ENCODE results near the gene DLGAP1. TPM values are rescaled to one million over a fixed set of nuclear protein-coding genes. Genes with fewer than 3 reads are reported as not detected.

Gene DLGAP1
- total RNA-seq, 1 donor from 2014 or later, result 13.6 TPM

DNA sequence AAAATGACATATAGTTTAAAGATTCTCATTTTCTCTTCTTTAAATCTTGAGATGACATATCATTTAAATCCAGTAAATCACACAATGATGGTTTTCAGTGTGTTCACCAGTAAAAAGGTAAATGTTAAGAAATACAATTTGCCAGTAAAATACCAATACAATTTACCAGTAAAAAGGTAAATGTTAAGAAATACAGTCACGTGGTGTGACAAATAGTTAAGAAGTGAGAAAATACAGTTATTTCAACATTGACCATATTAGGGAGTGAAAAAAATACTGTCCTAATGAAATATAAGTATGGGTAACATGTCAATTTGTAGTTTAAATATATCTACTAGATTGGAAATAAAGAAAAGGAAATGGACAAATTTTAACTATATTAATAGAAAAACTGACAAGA, 80.5 kb downstream of the DLGAP1 start:
- TF ChIP-seq, protein P1, sequence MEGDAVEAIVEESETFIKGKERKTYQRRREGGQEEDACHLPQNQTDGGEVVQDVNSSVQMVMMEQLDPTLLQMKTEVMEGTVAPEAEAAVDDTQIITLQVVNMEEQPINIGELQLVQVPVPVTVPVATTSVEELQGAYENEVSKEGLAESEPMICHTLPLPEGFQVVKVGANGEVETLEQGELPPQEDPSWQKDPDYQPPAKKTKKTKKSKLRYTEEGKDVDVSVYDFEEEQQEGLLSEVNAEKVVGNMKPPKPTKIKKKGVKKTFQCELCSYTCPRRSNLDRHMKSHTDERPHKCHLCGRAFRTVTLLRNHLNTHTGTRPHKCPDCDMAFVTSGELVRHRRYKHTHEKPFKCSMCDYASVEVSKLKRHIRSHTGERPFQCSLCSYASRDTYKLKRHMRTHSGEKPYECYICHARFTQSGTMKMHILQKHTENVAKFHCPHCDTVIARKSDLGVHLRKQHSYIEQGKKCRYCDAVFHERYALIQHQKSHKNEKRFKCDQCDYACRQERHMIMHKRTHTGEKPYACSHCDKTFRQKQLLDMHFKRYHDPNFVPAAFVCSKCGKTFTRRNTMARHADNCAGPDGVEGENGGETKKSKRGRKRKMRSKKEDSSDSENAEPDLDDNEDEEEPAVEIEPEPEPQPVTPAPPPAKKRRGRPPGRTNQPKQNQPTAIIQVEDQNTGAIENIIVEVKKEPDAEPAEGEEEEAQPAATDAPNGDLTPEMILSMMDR (IDR thresholded peaks at IDR 0.05; ENCODE audit: partially characterized antibody, unreplicated experiment), result no peak
- Mint-ChIP-seq H3K36me3 (ENCODE audit: unreplicated experiment) (no peaks in the 10 kb centered on the region), H3K27me3 (ENCODE audit: unreplicated experiment) (peaks cover 2% of the 10 kb centered on the region), H3K27ac (ENCODE audit: unreplicated experiment) (no peak overlapping the region), H3K4me1 (ENCODE audit: low read depth, unreplicated experiment) (peaks cover 9% of the 10 kb centered on the region), H3K9me3 (ENCODE audit: unreplicated experiment) (peaks cover 2% of the 10 kb centered on the region), H3K4me3 (ENCODE audit: unreplicated experiment) (no peak overlapping the region)
- DNase-seq, result no peak

DNA sequence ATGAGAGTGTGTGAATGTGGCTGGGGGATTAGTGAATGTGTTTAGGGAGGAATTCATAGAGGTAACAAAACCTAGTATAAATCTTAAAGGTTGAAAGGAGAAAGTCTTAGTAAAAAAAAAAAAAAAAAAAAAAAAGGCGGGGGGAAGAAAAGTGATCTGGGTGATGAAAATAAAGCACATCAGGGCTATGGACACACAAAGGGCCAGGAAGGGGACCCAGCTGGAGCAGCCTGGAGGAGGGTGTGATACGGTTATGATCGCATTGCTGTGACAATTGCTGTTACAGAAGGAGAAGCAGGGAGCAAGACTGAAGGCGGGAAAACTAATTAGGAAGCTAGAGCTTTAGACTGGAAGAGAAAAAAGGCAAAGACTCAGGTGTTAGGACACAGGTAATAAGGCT, 85.4 kb downstream of the DLGAP1 start:
- peak; percentile 65 for DNase-seq
- peaks cover 2% of the 10 kb centered on the region for H3K27me3 Mint-ChIP-seq (ENCODE audit: unreplicated experiment)
- H3K36me3 Mint-ChIP-seq (ENCODE audit: unreplicated experiment), result peaks cover 2% of the 10 kb centered on the region
- H3K4me3 Mint-ChIP-seq (ENCODE audit: unreplicated experiment), result peak overlapping the region; percentile 31
- H3K4me1 Mint-ChIP-seq (ENCODE audit: low read depth, unreplicated experiment), result peaks cover 9% of the 10 kb centered on the region
- TF ChIP-seq, protein P1 (IDR thresholded peaks at IDR 0.05; ENCODE audit: partially characterized antibody, unreplicated experiment), result no peak
- H3K9me3 Mint-ChIP-seq (ENCODE audit: unreplicated experiment), result peaks cover 2% of the 10 kb centered on the region
- peak overlapping the region; percentile 93 for H3K27ac Mint-ChIP-seq (ENCODE audit: unreplicated experiment)

DNA sequence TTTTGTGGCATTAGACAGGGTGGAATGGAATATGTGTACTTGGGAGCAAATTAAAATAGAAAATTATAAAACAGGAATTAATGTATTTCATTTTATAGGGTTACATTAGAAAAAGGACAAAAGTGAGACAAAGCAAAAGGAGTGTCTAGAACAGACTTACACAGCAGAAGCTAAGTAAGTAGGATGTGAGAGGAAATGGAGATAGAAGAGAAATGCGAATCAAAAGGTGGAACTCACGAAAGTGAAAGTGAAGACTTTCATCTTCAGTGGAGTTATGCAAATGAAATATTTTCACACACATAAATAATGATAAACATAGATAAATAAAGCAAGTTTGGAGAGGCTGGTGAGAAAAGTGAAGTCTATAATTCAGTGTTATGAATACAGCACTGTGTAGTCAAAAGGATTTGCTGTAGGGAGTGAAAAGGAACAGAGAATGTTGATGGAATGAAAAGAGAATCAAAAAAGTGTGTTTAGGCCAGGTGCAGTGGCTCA, 94.8 kb downstream of the DLGAP1 start:
- H3K9me3 Mint-ChIP-seq (ENCODE audit: unreplicated experiment), result peaks cover 7% of the 10 kb centered on the region
- H3K4me3 Mint-ChIP-seq (ENCODE audit: unreplicated experiment), result no peak overlapping the region
- no peak for DNase-seq
- no peak overlapping the region for H3K27ac Mint-ChIP-seq (ENCODE audit: unreplicated experiment)
- peaks cover 4% of the 10 kb centered on the region for H3K36me3 Mint-ChIP-seq (ENCODE audit: unreplicated experiment)
- H3K4me1 Mint-ChIP-seq (ENCODE audit: low read depth, unreplicated experiment), result peaks cover 8% of the 10 kb centered on the region
- TF ChIP-seq, protein P1 (IDR thresholded peaks at IDR 0.05; ENCODE audit: partially characterized antibody, unreplicated experiment), result no peak
- no peaks in the 10 kb centered on the region for H3K27me3 Mint-ChIP-seq (ENCODE audit: unreplicated experiment)

DNA sequence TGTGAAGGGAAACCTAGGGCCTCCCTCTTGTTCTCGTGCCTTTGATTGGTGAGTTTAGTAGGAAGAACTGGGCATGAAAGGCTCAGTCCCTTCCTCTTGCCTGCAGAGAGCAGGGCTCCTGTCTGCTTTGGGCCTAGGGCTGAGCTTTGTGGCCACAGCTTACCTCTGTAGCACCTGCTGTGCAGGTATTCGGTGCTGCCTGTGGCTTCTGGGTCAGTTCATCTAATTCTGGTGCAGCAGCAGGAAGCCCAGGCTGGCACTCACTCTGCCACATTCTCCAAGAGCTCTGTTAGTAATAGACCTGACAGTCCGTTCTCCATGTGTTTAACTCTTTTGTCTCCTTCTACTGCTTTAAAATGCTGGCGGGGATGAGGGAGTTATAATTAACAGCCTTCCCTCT, 96.5 kb downstream of the DLGAP1 start:
- DNase-seq, result no peak
- no peak overlapping the region for H3K27ac Mint-ChIP-seq (ENCODE audit: unreplicated experiment)
- H3K4me3 Mint-ChIP-seq (ENCODE audit: unreplicated experiment), result no peak overlapping the region
- H3K27me3 Mint-ChIP-seq (ENCODE audit: unreplicated experiment), result peaks cover 3% of the 10 kb centered on the region
- H3K36me3 Mint-ChIP-seq (ENCODE audit: unreplicated experiment), result no peaks in the 10 kb centered on the region
- TF ChIP-seq, protein P1 (IDR thresholded peaks at IDR 0.05; ENCODE audit: partially characterized antibody, unreplicated experiment), result no peak
- H3K4me1 Mint-ChIP-seq (ENCODE audit: low read depth, unreplicated experiment), result peaks cover 12% of the 10 kb centered on the region
- peaks cover 7% of the 10 kb centered on the region for H3K9me3 Mint-ChIP-seq (ENCODE audit: unreplicated experiment)

DNA sequence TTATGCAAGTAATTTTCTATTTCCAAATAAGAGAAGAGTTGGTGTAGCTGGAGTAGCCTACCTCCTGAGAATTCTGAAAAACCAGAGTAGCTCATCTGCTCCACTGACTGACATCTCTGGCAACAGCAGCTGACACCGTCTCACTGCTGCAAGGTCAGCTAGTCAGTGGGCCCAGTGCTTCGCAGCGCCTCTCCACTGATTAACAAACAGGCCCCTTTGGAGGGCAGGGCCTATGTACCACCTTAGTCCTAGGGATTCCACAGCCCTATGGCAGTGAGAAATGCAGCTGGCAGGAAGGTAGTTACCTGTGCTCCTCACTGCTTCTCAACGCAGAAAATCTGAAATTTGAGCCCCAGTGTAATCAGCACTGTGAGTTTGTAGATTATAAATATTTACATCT, 97.5 kb downstream of the DLGAP1 start:
- H3K27me3 Mint-ChIP-seq (ENCODE audit: unreplicated experiment), result peaks cover 3% of the 10 kb centered on the region
- peaks cover 18% of the 10 kb centered on the region for H3K4me1 Mint-ChIP-seq (ENCODE audit: low read depth, unreplicated experiment)
- H3K4me3 Mint-ChIP-seq (ENCODE audit: unreplicated experiment), result no peak overlapping the region
- DNase-seq, result peak; percentile 32
- H3K27ac Mint-ChIP-seq (ENCODE audit: unreplicated experiment), result peak overlapping the region; percentile 23
- no peaks in the 10 kb centered on the region for H3K36me3 Mint-ChIP-seq (ENCODE audit: unreplicated experiment)
- H3K9me3 Mint-ChIP-seq (ENCODE audit: unreplicated experiment), result peaks cover 6% of the 10 kb centered on the region
- TF ChIP-seq, protein P1 (IDR thresholded peaks at IDR 0.05; ENCODE audit: partially characterized antibody, unreplicated experiment), result no peak
